Subcutaneous abdominal adipose tissue (tissue), 5 donors: ENCODE results near the gene PSMC1.

ENCODE experiments used
- H3K27ac ChIP-seq: one replicate; pipeline ENCODE4 v1.7.0; 2013; ENCODE audit warnings: low read depth, mild to moderate bottlenecking, inconsistent platforms, low read length, moderate library complexity
- H3K27me3 ChIP-seq, 5 donors: one replicate each; pipeline ENCODE4 v1.7.0; 2013; ENCODE audit warnings: low read length in 5 of 5, inconsistent platforms in 1 of 5; ENCODE audit not compliant: control insufficient read depth in 5 of 5, insufficient read depth in 4 of 5
- H3K36me3 ChIP-seq, 5 donors: one replicate each; pipeline ENCODE4 v1.7.0; 2013; ENCODE audit warnings: low read length in 5 of 5; ENCODE audit not compliant: control insufficient read depth in 5 of 5, insufficient read depth in 5 of 5
- H3K4me1 ChIP-seq, 5 donors: one replicate each; pipeline ENCODE4 v1.7.0; 2013; ENCODE audit warnings: low read length in 5 of 5, mild to moderate bottlenecking in 3 of 5, moderate library complexity in 1 of 5; ENCODE audit not compliant: control insufficient read depth in 5 of 5, insufficient read depth in 5 of 5
- H3K4me3 ChIP-seq, 5 donors: one replicate each; pipeline ENCODE4 v1.7.0; 2013; ENCODE audit warnings: low read length in 5 of 5, low read depth in 1 of 5
- H3K9ac ChIP-seq, 5 donors: one replicate each; pipeline ENCODE4 v1.7.0; 2013; ENCODE audit warnings: low read length in 5 of 5, mild to moderate bottlenecking in 4 of 5, moderate library complexity in 3 of 5
- H3K9me3 ChIP-seq, 5 donors: one replicate each; pipeline ENCODE4 v1.7.0; 2013; ENCODE audit warnings: low read length in 5 of 5; ENCODE audit not compliant: control insufficient read depth in 5 of 5
- donor health status: healthy.
- donor health status: healthy.
- donor health status: healthy.
- donor health status: healthy.
- donor health status: healthy.

The PSMC1 gene

GRCh38 chr14:90274808-90275457 lies 18.6 kb downstream of the PSMC1 start:
- H3K9me3 ChIP-seq, result no peaks in the 10 kb centered on the region
- peak overlapping the region; percentile 17 for H3K27ac ChIP-seq

GRCh38 chr14:90275458-90275814 lies 19.1 kb downstream of the PSMC1 start:
- Histone ChIP-seq H3K27me3 (no peaks in the 10 kb centered on the region), H3K9ac (no peak overlapping the region), H3K27ac (peak overlapping the region; percentile 17), H3K4me1 (peaks cover 0 to 25% (median 21%) of the 10 kb centered on the region in 5 donors), H3K36me3 (peaks cover 11 to 89% (median 63%) of the 10 kb centered on the region in 5 donors), H3K4me3 (no peak overlapping the region), H3K9me3 (no peaks in the 10 kb centered on the region)

More at GRCh38 chr14:90274808-90275457, 18.6 kb downstream of the PSMC1 start:
- no peak overlapping the region for H3K9ac ChIP-seq
- no peaks in the 10 kb centered on the region for H3K27me3 ChIP-seq
- H3K4me1 ChIP-seq, result peaks cover 0 to 25% (median 21%) of the 10 kb centered on the region in 5 donors
- H3K36me3 ChIP-seq, result peaks cover 11 to 89% (median 64%) of the 10 kb centered on the region in 5 donors
- H3K4me3 ChIP-seq, result no peak overlapping the region

GRCh38 chr14:90275820-90276219 lies 19.5 kb downstream of the PSMC1 start:
- H3K36me3 ChIP-seq, result peaks cover 11 to 89% (median 63%) of the 10 kb centered on the region in 5 donors

GRCh38 chr14:90276646-90277367 lies 20.5 kb downstream of the PSMC1 start:
- Histone ChIP-seq H3K27ac (no peak overlapping the region), H3K4me3 (no peak overlapping the region), H3K9me3 (no peaks in the 10 kb centered on the region), H3K9ac (no peak overlapping the region), H3K4me1 (peaks cover 0 to 25% (median 21%) of the 10 kb centered on the region in 5 donors), H3K36me3 (peaks cover 4 to 88% (median 60%) of the 10 kb centered on the region in 5 donors), H3K27me3 (no peaks in the 10 kb centered on the region)

More at GRCh38 chr14:90275820-90276219, 19.5 kb downstream of the PSMC1 start:
- Histone ChIP-seq H3K9ac (no peak overlapping the region), H3K27me3 (no peaks in the 10 kb centered on the region), H3K9me3 (no peaks in the 10 kb centered on the region), H3K4me3 (no peak overlapping the region), H3K4me1 (peaks cover 0 to 25% (median 21%) of the 10 kb centered on the region in 5 donors), H3K27ac (peak overlapping the region; percentile 17)

- H3K9me3 ChIP-seq, result no peaks in the 10 kb centered on the region
- peaks cover 3 to 86% (median 57%) of the 10 kb centered on the region in 5 donors for H3K36me3 ChIP-seq
- no peaks in the 10 kb centered on the region for H3K27me3 ChIP-seq
- no peak overlapping the region for H3K9ac ChIP-seq
- H3K4me1 ChIP-seq, result peaks cover 0 to 24% (median 19%) of the 10 kb centered on the region in 5 donors
- H3K4me3 ChIP-seq, result no peak overlapping the region
- no peak overlapping the region for H3K27ac ChIP-seq
These were observed 21.3 kb downstream of the PSMC1 start for GRCh38 chr14:90277581-90278198.

GRCh38 chr14:90278199-90279175 lies 22.1 kb downstream of the PSMC1 start:
- no peak overlapping the region for H3K27ac ChIP-seq
- H3K4me1 ChIP-seq, result peaks cover 0 to 19% (median 14%) of the 10 kb centered on the region in 5 donors
- no peaks in the 10 kb centered on the region for H3K9me3 ChIP-seq
- H3K27me3 ChIP-seq, result no peaks in the 10 kb centered on the region
- no peak overlapping the region for H3K9ac ChIP-seq
- H3K36me3 ChIP-seq, result peaks cover 0 to 87% (median 59%) of the 10 kb centered on the region in 5 donors
- H3K4me3 ChIP-seq, result no peak overlapping the region

GRCh38 chr14:90280096-90280495 lies 23.7 kb downstream of the PSMC1 start:
- H3K9me3 ChIP-seq, result no peaks in the 10 kb centered on the region
- H3K4me1 ChIP-seq, result peaks cover 0 to 8% (median 5%) of the 10 kb centered on the region in 5 donors
- no peak overlapping the region for H3K4me3 ChIP-seq
- peaks cover 0 to 76% (median 58%) of the 10 kb centered on the region in 5 donors for H3K36me3 ChIP-seq
- no peak overlapping the region for H3K27ac ChIP-seq
- no peak overlapping the region for H3K9ac ChIP-seq
- H3K27me3 ChIP-seq, result no peaks in the 10 kb centered on the region

GRCh38 chr14:90281261-90281660 lies 24.9 kb downstream of the PSMC1 start:
- Histone ChIP-seq H3K36me3 (peaks cover 3 to 81% (median 58%) of the 10 kb centered on the region in 5 donors), H3K27ac (no peak overlapping the region)

GRCh38 chr14:90281756-90282155 lies 25.4 kb downstream of the PSMC1 start:
- Histone ChIP-seq H3K9me3 (no peaks in the 10 kb centered on the region), H3K36me3 (peaks cover 3 to 80% (median 59%) of the 10 kb centered on the region in 5 donors), H3K4me1 (no peaks in the 10 kb centered on the region), H3K27me3 (no peaks in the 10 kb centered on the region), H3K9ac (no peak overlapping the region), H3K27ac (no peak overlapping the region), H3K4me3 (no peak overlapping the region)

More at GRCh38 chr14:90281261-90281660, 24.9 kb downstream of the PSMC1 start:
- no peak overlapping the region for H3K4me3 ChIP-seq
- no peak overlapping the region for H3K9ac ChIP-seq
- H3K9me3 ChIP-seq, result no peaks in the 10 kb centered on the region
- no peaks in the 10 kb centered on the region for H3K27me3 ChIP-seq
- no peaks in the 10 kb centered on the region for H3K4me1 ChIP-seq
